C1 segment of cervical spinal cord (tissue), 14 donors: ENCODE measurements around the gene DAPK2.
"Not testable (repeated sequence)": the region's sequence is repeated elsewhere in the genome, so short reads cannot be mapped to it uniquely, and the experiment has no call there.

Source experiments
- DNase-seq, 14 donors: peaks; one replicate each; lab custom pipeline; 2025; lab: John Stamatoyannopoulos, UW

The DAPK2 gene

GRCh38 chr15:63915873-63916771 lies 130.2 kb downstream of the DAPK2 start:
- peak in 2 of 14 donors; percentile 4 to 24 for DNase-seq

GRCh38 chr15:63915209-63915872 lies 130.9 kb downstream of the DAPK2 start:
- no peak for DNase-seq

GRCh38 chr15:63913786-63914315 lies 132.4 kb downstream of the DAPK2 start:
- DNase-seq: no peak

GRCh38 chr15:63913336-63913735 lies 132.9 kb downstream of the DAPK2 start:
- no peak for DNase-seq

- no peak for DNase-seq
Measured at GRCh38 chr15:63912061-63912615, 134.1 kb downstream of the DAPK2 start.

GRCh38 chr15:63911160-63911559 lies 135.1 kb downstream of the DAPK2 start:
- no peak for DNase-seq

GRCh38 chr15:63909819-63910437 lies 136.4 kb downstream of the DAPK2 start:
- DNase-seq: peak in 2 of 14 donors; percentile 7 to 36

GRCh38 chr15:63908991-63909390 lies 137.3 kb downstream of the DAPK2 start:
- DNase-seq: no peak

GRCh38 chr15:63908281-63908680 lies 138.0 kb downstream of the DAPK2 start:
- DNase-seq: no peak

- DNase-seq: no peak
Measured at GRCh38 chr15:63907521-63907920, 138.8 kb downstream of the DAPK2 start.

GRCh38 chr15:63906266-63906584 lies 140.1 kb downstream of the DAPK2 start:
- DNase-seq: no peak

GRCh38 chr15:63905558-63906265 lies 140.6 kb downstream of the DAPK2 start:
- DNase-seq: no peak

GRCh38 chr15:63905131-63905530 lies 141.2 kb downstream of the DAPK2 start:
- DNase-seq: no peak

- DNase-seq: no peak
Measured at GRCh38 chr15:63904042-63904441, 142.2 kb downstream of the DAPK2 start.

- no peak for DNase-seq
Measured at GRCh38 chr15:63902671-63903035, 143.6 kb downstream of the DAPK2 start.

- DNase-seq: no peak
Measured at GRCh38 chr15:63901912-63902670, 144.2 kb downstream of the DAPK2 start.

GRCh38 chr15:63900306-63900705 lies 146.0 kb downstream of the DAPK2 start:
- DNase-seq: no peak

- DNase-seq: not testable (repeated sequence)
Measured at GRCh38 chr15:63899606-63900005, 146.7 kb downstream of the DAPK2 start.

- no peak for DNase-seq
Measured at GRCh38 chr15:63899193-63899592, 147.1 kb downstream of the DAPK2 start.

- DNase-seq: no peak
Measured at GRCh38 chr15:63896336-63897115, 149.8 kb downstream of the DAPK2 start.
